NCI-H510A (cell line): Measurements from ENCODE around the gene TLR4.

Experiments
- DNase-seq: peaks from one replicate; lab custom pipeline; 2025; lab: John Stamatoyannopoulos, UW

TLR4 gene

DNA sequence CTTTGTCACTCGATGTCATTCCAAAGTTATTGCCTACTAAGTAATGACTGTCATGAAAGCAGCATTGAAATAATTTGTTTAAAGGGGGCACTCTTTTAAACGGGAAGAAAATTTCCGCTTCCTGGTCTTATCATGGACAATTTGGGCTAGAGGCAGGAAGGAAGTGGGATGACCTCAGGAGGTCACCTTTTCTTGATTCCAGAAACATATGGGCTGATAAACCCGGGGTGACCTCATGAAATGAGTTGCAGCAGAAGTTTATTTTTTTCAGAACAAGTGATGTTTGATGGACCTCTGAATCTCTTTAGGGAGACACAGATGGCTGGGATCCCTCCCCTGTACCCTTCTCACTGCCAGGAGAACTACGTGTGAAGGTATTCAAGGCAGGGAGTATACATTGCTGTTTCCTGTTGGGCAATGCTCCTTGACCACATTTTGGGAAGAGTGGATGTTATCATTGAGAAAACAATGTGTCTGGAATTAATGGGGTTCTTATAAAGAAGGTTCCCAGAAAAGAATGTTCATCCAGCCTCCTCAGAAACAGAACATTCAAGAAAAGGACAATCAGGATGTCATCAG, 11.3 kb downstream of the TLR4 start:
- no peak for DNase-seq

DNA sequence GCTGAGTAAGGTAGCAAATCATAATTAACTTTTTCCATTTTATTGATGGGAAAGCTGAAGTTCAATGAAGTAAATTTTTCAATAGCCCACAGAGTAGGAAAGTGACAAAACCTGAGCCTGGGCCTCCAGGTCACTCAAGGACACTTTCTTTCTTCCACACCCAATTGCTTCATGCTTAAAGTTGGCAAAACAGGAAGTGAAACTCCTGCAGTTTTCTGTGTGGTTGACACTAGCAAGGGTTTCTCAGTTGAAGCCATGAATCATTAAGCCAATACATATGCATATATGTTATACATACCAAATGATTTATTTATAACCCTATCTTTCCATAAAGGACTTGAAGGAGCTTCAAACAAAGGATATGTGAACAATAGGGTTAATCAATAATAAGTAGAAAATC, 13.9 kb downstream of the TLR4 start:
- DNase-seq = no peak

DNA sequence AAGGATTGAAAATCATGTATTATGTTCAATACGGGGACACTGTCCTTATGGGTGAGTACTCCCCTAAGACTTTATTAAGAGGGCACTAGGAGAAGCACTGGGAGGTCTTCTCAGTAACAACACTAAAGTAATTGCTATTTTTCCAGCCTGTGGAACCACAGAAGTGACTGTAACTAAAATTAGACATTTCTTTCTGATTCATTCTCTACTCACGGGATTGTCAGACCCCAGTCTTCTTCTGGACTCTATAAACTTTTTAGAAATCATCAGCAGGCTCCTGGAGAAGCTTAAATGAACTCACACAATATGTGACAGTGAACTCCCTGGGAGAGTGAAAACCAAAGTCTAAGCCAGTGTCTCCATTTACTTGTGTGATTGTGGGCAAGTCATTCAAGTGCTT, 14.5 kb downstream of the TLR4 start:
- no peak for DNase-seq

DNA sequence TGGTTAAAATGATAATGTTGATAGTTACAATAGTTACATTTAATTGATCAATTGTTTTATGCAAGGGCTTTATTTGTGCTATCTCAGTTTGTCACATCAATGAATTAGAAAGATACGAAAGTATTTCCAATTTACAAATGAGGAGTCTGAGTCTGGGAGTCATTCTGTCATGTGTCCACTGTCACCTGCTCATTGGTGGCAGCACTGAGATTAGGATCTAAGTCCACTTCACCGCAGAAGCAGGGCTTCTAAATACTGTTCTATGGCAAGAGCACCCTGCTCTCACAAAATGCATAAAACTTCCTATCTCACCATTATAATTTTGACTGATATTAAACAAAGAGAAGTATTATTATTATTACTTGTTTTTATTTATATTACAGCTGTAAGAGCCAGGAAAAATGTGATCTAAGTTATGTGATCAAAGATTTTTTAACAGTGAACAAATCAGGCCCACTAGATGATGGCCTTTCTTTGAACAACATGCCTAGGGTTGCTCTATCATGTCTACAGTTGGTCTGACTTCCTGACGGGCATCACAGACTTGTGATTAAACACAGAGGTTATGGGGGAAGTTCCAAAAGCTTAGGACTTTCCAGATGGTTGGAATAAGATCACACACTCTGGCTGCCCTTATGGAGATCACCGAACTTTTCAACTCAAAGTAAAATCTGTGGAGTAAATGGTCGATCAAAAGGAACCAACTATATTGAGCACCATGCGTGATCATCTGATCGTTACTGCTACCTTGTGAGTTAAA, 15.1 kb downstream of the TLR4 start:
- no peak for DNase-seq

GRCh38 chr9:117720066-117720465, 15.9 kb downstream of the TLR4 start:
- DNase-seq = no peak

DNA sequence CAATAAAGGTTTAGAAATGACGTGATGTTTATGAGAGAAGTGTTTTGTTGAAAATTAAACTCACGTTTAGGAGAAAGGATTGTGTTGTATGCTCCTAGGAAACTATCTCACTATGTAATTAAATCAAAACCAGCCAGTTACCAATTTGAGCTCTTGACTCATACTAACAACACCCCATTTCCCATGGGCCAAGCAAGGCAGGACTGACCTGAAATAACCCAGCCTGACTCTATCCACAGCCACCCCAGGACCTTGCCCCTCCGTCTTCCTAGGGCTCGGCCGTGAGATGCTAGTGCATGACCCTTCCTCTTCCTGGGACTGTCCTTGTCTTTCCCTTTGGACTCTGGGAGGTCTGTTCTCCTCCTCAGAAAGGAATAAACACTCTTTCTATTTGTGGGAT, 16.4 kb downstream of the TLR4 start:
- no peak for DNase-seq

- no peak for DNase-seq
Measured at GRCh38 chr9:117720987-117721386, 16.8 kb downstream of the TLR4 start.

DNA sequence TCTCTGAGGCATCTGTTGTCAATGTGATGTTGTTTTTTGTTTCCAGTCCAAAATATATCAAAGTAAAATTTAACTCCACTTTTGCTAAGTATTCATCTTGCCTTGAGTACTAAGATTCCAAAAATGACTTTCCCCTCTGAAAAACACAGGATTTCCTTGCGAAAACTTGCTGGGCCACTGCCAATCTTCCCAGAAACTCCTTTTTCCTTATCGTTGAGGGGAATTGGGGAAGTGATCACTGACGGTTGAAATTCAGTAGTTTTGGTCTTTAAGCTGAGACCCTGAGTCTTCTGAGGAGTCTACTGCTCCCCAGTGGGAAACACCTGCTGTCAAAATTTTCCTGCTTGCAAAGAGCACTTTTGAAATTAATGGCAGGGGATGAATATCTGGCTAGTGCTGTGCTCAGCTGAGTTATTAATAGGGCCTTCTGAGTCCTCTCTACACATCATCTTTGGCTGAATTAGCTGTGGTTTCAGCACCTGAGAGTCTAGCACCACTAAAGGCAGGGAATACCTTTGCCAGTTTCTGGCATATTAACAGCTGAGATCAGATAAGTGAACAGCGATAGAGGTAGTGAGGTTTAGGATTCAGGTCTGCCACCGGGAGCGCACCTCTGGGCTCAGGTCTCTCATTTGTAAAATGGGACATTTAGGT, 18.0 kb downstream of the TLR4 start:
- DNase-seq = no peak

DNA sequence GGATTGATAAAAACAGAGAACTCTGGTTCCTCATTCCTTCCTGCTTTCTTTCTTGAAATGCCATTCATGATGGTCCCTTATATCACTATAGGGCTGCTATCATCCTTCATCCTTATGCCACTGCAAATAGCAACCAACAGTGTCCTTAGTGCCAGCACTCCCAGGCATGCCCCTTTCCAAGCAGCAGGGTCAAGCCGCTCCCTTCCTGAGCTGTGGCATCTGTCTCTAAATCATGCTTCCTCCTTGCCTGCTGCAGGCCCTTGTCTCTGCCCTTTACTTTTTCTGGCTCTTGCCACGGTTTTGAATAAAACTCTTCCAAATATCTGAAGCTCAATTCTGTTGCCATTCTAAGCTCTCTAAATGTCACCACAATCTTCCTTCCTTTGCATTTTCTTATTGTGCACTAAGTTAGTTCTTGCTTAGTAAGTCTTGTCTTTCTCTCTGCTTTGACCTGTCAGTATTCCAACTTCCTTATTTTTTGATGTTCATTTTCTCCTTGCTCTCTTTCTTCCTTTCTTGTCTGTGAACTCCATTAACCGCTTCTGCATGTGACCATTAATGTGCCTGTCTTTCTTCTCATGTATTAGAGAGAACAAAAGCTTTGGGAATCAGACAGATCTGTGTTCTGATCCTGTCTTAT, 19.9 kb downstream of the TLR4 start:
- no peak for DNase-seq

DNA sequence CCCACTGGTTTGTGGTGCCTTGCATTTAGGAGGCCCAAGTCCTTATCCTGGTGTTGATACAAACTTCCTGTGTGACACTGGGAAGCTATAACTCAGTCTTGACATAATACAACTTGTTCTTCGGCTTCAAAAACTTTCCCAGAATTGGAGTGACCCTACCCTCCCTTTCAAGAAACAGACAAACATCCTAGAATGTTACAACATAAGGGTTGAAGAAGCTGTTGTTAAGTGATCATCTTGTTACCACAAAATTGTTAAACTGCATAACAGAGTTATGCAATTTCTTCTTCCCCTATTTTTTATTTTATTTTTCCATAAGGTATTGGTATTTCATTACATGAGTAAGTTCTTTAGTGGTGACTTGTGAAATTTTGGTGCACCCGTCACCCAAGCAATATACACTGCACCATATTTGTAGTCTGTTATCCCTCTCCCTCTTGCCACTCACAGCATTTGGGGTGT, 21.3 kb downstream of the TLR4 start:
- DNase-seq = no peak

- no peak for DNase-seq
Measured at GRCh38 chr9:117729375-117729774, 25.2 kb downstream of the TLR4 start.

GRCh38 chr9:117732494-117732893, 28.3 kb downstream of the TLR4 start:
- DNase-seq = no peak

GRCh38 chr9:117733465-117733864, 29.3 kb downstream of the TLR4 start:
- no peak for DNase-seq

DNA sequence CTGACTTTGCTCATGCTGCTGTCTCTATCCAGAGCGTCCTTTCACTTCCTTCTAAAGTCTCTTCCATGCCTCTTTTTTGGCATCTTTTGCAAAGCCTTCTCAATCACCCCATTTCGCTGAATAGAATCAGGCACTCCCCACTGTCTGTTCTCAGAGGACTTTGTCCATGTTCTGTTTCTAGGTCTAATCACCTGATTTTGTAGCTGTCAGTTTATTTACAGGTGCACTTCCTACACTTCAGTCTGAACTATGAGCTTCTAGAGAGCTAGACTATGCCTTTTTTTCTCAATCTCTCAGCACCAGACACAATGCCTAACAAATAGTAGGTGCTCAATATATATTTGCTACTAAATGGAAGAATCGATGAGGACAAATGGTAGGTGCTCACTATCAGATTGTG, 29.9 kb downstream of the TLR4 start:
- DNase-seq = no peak

GRCh38 chr9:117734523-117735314, 30.5 kb downstream of the TLR4 start:
- no peak for DNase-seq

DNA sequence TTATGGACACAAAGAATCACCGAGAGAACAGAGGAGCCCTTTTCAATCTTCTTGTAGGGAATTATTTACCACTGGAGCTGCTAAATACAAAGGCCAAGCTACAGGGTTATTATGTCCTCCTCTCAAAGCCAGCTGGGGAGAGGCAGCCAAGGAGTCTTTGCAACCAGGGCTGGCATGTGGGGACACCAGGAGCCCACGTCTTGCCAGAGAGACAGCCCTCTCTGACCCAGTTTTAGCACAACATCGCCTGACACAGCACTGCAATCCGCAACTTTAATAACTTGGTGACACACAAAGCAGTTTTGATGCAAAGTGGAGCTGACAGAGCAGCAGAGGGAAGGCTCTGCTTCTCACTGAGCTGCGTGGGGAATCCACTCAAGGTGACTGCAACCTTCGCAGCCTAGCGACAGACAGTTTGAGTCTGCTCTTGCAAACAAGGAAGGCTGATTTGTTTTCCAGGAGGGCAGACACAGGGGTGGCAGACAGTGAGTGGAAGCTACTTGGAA, 33.6 kb downstream of the TLR4 start:
- DNase-seq = no peak

GRCh38 chr9:117739206-117739605, 35.0 kb downstream of the TLR4 start:
- DNase-seq = no peak

DNA sequence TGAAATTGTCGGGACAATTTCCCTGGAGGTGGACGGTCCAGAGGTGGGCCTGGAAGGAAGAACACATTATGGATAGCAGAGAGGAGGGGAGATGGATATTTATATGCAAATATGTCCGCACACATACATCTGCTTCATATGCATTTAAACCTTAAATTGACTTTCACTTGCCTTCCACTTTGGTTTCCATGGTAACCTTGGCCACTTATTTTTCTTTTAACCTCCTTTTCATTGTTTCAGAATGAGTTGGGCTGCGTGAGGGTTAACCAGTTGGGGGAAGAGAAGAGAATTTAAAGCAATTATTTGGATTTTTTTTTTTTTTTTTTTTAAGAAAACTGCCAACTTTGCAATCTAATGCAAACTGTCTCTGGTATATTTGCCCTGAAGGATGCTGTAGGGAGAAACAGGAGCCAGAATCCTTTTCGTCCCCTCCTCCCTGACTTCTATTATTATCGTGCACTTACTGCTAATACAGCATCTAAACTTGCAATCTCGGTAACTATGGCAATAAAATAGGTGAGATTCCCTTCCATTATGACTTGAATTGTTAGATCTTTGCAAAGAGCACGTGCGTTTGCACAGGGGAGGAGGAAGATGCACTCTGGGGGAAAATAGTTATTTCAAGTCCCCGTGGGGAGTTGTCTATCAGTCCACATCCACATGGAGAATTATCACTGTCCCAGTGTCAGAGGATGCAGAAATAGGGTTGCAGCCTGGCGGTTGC, 35.6 kb downstream of the TLR4 start:
- DNase-seq = no peak

GRCh38 chr9:117742131-117742530, 37.9 kb downstream of the TLR4 start:
- no peak for DNase-seq

DNA sequence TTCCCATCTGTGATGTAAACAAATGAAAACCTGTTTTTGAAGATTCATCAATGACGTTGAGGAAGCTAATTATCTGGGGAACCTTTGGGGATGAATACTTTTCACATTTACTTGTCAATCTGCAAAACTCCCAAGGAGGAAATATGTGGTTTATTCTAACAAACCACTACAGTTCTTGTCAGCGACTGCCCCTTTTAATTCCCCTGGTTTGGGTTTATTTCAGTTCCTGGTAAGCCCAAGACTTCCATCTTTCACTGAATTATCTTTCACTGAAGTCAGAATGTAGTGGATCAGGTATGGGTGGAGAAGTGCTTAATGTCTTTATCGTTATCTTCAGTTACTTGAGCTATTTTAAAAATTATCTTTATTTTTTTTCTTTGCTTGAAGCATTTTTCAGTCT, 40.2 kb downstream of the TLR4 start:
- no peak for DNase-seq

- DNase-seq = no peak
Measured at GRCh38 chr9:117744856-117745389, 40.7 kb downstream of the TLR4 start.
